ENCODE data around the gene LAMA3. TPM values are rescaled to one million over a fixed set of nuclear protein-coding genes. Genes with fewer than 3 reads are reported as not detected.

Gene LAMA3
- total RNA-seq, 1 experiment from 2014 or later: 5.6 TPM

- H3K79me2 ChIP-seq (ENCODE audit: insufficient read depth, low read length): no peaks in the 10 kb centered on the region
- H3K27ac ChIP-seq (ENCODE audit: low read depth, low read length): no peak overlapping the region
- H3K36me3 ChIP-seq (ENCODE audit: control insufficient read depth in 1 of 2, insufficient read depth in 2 of 2, low read length in 2 of 2): no peaks in the 10 kb centered on the region
- no peak overlapping the region for H3K9ac ChIP-seq (ENCODE audit: low read length)
- ChIA-PET CTCF (no interaction called here), RAD21 (ENCODE audit: low non-redundant PET in 1 of 2, low total read pairs in 2 of 2, uncharacterized antibody in 2 of 2, unreplicated experiment in 2 of 2) (no interaction called here), POLR2A (no interaction called here)
- DNase-seq (ENCODE audit: low read depth, low spot score) (no peak), ATAC-seq (no peak)
- no peak overlapping the region for H3K4me3 ChIP-seq (replicated peaks in 1 of 2; ENCODE audit: low read depth in 1 of 2, low read length in 2 of 2)
- intact Hi-C loops (cut with micrococcal nuclease): no loop called here
- no peak overlapping the region for H2AFZ ChIP-seq (ENCODE audit: low read depth, low read length, poor library complexity, severe bottlenecking)
- no peaks in the 10 kb centered on the region for H3K9me2 ChIP-seq (ENCODE audit: insufficient read depth)
- no peak overlapping the region for H3K4me2 ChIP-seq (ENCODE audit: low read length)
- BruUV-seq (replicated peaks): no TSS peak
- no peaks in the 10 kb centered on the region for H3K9me3 ChIP-seq (ENCODE audit: control insufficient read depth in 1 of 2, insufficient read depth in 1 of 2, low read depth in 1 of 2, low read length in 2 of 2)
- TF ChIP-seq CTCF (IDR thresholded peaks at IDR 0.05 in 2 of 3, conservative IDR thresholded peaks at IDR 0.05 in 1 of 3; ENCODE audit: borderline replicate concordance in 1 of 3, insufficient read depth in 1 of 3, low read depth in 2 of 3, low read length in 2 of 3) (no peak), RAD21 (IDR thresholded peaks at IDR 0.05; ENCODE audit: low read depth) (no peak), JUND (IDR thresholded peaks at IDR 0.05) (no peak), CBX3 (IDR thresholded peaks at IDR 0.05; ENCODE audit: low read depth) (no peak), SP1 (IDR thresholded peaks at IDR 0.05; ENCODE audit: low read depth) (no peak), EGR1 (IDR thresholded peaks at IDR 0.05; ENCODE audit: low read depth) (no peak), ZNF274 (IDR thresholded peaks at IDR 0.05; ENCODE audit: low read depth, low read length) (no peak), CEBPB (IDR thresholded peaks at IDR 0.05; ENCODE audit: low read depth) (no peak), SIN3A (IDR thresholded peaks at IDR 0.05; ENCODE audit: low read depth) (no peak), SRF (IDR thresholded peaks at IDR 0.05; ENCODE audit: low read depth) (no peak), POLR2AphosphoS5 (IDR thresholded peaks at IDR 0.05; ENCODE audit: low read depth, low read length) (no peak), EZH2 (IDR thresholded peaks at IDR 0.05) (no peak), YY1 (IDR thresholded peaks at IDR 0.05; ENCODE audit: extremely low read depth, insufficient replicate concordance, low read depth, low read length) (no peak), POLR2A (IDR thresholded peaks at IDR 0.05; ENCODE audit: borderline replicate concordance, extremely low read depth, insufficient read depth, insufficient read length) (no peak), FOSL1 (IDR thresholded peaks at IDR 0.05; ENCODE audit: low read depth) (no peak)
- H4K20me1 ChIP-seq (ENCODE audit: insufficient read depth): no peaks in the 10 kb centered on the region
- H3K4me1 ChIP-seq (ENCODE audit: control insufficient read depth in 1 of 2, insufficient read depth in 2 of 2, low read length in 2 of 2): no peaks in the 10 kb centered on the region
- H3K27me3 ChIP-seq (ENCODE audit: insufficient read depth, low read length): no peaks in the 10 kb centered on the region
These were observed 254.8 kb downstream of the LAMA3 start for GRCh38 chr18:23943903-23944624.

Data from HCT116 (cell line).